Activated CD4-positive, alpha-beta T cell treated with anti-CD3 and anti-CD28 coated beads, Interleukin-10, Interleukin-2, amounts not matched to agents 100 ng/mL and 50 ng/mL, durations not matched to agents 16 hours and 8 hours (primary cell): Measurements from ENCODE around the gene FLOT1.

Experiments used
- DNase-seq: peaks from one replicate; pipeline ENCODE4 v3.0.0-alpha.2; 2020

Gene FLOT1

GRCh38 chr6:30689985-30690384, 52.5 kb downstream of the FLOT1 start:
- DNase-seq: no peak

- no peak for DNase-seq
Observed at GRCh38 chr6:30689022-30689865, 53.2 kb downstream of the FLOT1 start.

- no peak for DNase-seq
Observed at GRCh38 chr6:30688569-30688968, 53.9 kb downstream of the FLOT1 start.

- DNase-seq: no peak
Observed at GRCh38 chr6:30687659-30688431, 54.6 kb downstream of the FLOT1 start.

GRCh38 chr6:30686908-30687658, 55.4 kb downstream of the FLOT1 start:
- DNase-seq: peak; percentile 90

- DNase-seq: peak; percentile 83
Observed at GRCh38 chr6:30686009-30686907, 56.2 kb downstream of the FLOT1 start, which contains the start of gene PPP1R18. Gene PPP1R18, minus strand, starts transcription at chr6:30686645. Its CDS starts 627 bp downstream, at chr6:30686018.

- peak; percentile 51 for DNase-seq
Observed at GRCh38 chr6:30685157-30686008, 57.1 kb downstream of the FLOT1 start.

- DNase-seq: peak; percentile 83
Observed at GRCh38 chr6:30684386-30685156, 57.9 kb downstream of the FLOT1 start.

- DNase-seq: no peak
Observed at GRCh38 chr6:30683980-30684338, 58.5 kb downstream of the FLOT1 start.

GRCh38 chr6:30683183-30683979, 59.1 kb downstream of the FLOT1 start:
- peak; percentile 23 for DNase-seq

GRCh38 chr6:30682143-30683117, 60.1 kb downstream of the FLOT1 start:
- peak; percentile 96 for DNase-seq

GRCh38 chr6:30681766-30682142, 60.7 kb downstream of the FLOT1 start:
- no peak for DNase-seq

- DNase-seq: no peak
Observed at GRCh38 chr6:30679765-30680535, 62.5 kb downstream of the FLOT1 start.

GRCh38 chr6:30678964-30679726, 63.3 kb downstream of the FLOT1 start:
- peak; percentile 95 for DNase-seq
